GM19099 (cell line): ENCODE results near the gene RPUSD1.

Experiments
- POLR2A ChIP-seq: IDR thresholded peaks from 3 replicates; pipeline ENCODE4 v1.6.1; 2011; ENCODE audit warnings: low read depth; ENCODE audit not compliant: insufficient read length; ENCODE audit errors: extremely low read depth

RPUSD1 gene

DNA sequence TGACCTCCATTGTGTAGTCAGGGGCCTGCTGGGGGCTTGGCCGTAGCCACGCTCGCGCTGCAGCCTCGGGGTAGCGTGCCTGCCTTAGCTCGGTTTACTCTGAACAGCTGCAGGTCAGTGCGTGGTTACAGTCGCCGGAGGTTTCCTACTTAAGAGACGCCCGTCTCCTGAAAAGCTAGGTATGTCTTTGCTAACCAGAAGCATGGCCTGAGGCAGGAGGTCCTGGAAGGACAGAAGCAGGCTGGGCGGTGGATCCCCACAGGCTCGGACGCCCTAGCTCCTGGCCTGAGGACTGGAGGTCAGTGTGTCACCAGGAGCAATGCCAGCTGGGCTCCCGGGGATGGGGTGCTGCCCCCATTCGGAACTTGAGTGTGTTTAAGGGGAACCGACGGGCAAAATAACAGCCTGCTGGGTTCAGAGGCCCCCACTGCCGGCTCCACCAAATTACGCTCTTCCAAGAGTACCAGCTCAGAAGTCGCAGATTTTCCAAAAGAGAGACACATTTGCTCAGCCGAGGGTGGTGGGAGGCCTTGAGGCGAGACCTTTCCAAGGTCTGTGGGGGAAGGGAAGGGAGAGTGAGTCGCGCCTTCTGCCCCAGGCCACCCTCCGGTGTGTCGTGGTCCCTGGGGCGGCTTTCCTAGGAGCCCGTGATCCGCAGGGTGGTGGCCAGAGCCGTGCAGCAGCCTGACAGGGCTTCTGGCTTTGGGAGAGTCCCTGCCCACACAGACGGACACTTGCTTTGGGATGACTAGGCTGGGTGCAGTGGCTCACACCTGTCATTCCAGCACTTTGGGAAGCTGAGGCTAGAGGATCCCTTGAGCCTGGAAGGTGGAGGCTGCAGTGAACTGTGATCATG lies 16.2 kb upstream of the RPUSD1 start:
- no peak for TF ChIP-seq POLR2A

DNA sequence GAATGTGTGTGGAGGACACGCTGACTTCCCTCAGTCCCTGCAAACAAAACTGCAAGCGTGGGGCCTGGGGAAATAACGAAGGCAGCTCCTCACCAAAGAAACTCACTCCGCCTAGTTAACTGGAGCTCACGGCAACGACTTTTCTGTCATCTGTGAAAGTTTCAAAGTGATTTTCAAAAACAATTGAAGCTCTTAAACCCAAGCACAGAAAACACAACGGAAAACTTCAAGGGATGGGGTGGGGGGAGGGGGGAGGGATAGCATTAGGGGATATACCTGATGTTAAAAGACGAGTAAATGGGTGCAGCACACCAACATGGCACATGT lies 15.5 kb upstream of the RPUSD1 start:
- TF ChIP-seq POLR2A: no peak

DNA sequence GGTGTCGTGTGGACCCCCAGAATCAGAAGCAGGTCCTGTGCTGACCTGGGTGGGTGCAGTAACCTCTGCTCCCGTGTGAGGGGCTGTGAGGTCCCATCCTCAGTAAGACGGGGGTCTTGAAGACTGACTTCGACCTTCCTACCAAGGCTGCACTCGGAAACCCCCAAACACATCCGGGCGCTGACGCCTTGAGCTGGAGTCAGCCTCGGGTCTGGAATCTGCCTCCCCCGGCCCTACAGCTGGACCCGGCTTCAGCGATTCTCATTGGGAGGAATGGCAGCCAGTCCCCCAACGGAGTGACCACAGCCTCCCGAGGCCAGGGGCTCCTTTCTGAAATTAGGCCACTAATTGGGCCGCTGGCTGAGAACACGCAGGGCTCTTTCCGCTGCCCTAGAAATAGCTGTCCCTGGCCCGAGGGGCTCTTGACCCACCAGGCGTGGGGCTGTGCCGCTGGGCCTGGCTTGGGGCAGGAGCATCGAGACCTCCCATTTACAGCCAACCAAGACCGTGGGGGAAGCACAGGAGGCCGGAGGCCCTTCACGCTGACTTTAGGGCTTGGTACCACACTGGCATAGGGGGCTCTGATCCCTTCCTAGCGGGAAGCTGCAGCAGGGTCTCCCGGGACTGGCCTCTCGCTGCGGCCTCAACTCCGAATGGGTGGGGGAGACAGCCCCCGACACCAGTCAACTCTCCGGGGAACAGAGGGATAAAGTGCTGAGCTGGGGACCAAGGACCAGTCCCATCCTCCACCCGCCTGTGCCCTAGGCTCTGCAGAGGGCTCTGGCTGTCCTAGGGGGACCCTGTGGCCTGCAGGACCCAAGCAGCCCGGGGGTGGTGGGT lies 15.0 kb upstream of the RPUSD1 start:
- TF ChIP-seq POLR2A: no peak

DNA sequence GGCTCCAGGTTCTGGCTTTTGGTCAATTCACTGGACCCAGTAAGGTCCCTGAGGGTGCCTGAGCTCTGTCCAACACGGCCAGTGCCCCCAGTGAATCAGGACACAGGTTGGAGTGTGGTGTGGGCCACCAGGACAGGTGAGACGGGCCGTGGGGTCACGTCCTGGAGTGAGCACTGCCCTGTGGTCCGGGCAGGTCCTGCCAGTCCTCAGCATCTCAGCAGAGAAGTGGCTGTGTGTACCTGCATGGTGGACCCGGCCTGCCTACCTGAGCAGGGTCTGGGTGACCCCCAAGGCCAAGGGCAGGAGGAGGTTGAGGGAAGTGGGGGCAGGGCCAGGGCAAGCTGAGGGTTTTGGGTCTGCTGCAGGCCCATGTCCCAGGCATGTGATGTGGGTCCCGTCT lies 14.3 kb upstream of the RPUSD1 start:
- no peak for TF ChIP-seq POLR2A

DNA sequence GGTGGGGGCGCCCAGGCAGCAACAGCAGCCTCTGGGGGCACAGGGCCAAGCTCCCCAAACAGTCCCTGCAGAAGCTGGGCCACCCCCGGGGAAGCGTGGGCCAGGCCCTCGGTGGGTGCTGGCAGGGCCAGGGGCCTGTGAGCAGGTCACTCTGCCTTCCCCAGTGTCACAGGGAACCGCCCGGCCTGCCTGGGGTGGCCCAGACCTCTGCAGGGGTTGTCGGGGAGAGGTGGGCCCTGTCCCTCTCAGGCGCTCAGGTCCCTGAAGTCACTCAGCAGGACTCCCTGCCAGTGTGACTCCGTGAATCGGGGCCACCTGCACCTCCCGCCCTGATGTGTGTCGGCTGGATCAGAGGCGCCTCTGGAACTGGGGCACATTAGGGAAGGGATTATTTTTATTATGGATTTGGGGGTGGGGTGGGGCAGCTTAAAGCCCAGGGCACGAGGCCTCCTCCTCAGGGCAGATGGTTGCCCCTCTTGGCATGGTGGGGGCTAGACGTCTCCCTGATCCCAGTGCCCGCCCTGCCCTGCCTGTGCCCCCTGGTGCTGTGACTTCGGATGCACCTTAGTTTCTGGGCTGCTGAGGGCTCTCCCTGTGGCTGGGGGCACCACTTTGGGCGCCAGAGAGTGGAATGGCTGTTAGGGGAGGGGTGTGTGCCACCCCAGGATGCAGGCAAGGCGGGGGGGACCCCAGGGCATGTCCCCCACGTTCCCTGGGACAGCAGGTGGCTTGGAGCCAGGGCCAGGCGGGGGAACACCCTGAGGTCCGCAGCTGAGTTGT lies 13.6 kb upstream of the RPUSD1 start:
- no peak for TF ChIP-seq POLR2A

DNA sequence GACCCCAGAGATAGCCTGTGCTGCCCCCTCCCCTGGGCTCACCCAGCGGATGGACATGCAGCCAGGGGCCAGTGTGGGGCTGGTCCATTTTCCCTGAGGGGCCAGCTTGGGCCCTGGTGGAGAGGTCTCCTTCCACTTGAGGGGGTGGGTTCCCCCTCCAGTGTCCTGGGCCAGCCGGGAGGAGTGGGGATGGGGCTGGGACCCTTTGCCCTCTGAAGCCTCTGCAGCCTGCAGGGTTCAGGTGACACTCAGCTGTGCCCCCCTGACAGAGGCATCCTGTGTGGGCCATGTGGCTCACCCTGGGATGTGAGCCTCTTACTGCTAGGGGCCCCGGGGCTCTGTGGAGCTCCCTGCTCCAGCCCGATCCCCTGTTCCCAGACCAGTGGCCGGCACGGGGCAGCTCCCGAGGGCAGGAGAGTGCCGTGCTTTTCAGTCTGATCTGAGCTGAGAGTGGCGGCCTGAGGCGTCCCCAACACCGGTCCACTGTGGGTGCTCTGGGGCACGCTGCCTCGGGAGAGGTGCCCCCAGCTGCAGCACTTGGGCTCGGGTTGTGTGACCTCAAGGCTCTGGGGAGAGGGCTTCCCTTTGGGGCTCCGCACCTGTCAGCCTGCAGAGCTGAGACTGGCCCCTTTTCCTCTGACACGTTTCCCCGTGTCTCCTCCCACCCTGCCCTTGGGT lies 12.8 kb upstream of the RPUSD1 start:
- no peak for TF ChIP-seq POLR2A

DNA sequence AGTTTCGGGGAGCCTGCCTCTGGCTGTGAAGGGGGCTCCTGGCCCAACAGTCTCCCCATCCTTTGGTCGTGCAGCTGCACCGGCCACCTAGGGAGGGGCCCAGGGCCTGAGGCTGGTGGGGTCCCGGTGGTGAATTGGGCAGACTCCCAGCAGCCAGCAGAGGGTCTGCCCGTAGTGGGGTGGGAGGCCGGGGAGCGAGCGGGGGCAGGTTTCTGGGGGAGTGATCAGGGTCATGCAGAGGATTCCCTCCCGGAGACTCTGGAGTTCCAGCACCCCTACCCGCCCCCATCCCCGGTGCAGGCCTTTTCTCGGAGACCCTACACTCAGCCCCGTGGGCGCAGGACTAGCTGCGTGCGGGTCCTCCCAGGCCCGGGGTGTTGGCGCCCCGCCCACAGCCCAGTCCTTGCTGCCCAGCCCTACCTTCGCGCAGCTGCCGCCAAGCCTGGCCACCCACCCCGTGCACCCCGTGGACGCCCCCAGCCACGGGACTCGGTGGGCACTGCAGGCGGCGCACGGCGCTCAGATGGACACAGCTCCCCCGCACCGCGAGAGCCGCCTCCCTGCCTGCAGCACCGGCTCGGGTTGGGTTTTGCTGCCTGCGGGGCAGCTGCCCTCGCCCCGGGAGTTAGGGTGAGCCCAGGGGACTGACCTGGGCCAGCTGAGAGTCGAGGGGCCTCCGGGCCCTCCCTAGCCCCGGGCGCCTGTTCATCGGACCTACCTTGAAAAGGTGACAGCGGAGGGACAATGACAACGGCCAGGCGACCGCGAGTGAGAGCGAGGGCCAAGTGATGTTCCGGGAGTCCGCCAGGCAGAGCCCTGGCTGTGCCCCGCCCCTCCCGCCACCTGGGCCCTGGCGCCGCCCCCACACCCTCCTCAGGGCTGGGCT lies 12.0 kb upstream of the RPUSD1 start, which contains the start of gene GNG13:
TSS of gene GNG13 (minus strand) at position 787 of the 886 bp plus-strand sequence. CDS start 1,657 bp downstream, outside the sequence.
- TF ChIP-seq POLR2A: no peak

DNA sequence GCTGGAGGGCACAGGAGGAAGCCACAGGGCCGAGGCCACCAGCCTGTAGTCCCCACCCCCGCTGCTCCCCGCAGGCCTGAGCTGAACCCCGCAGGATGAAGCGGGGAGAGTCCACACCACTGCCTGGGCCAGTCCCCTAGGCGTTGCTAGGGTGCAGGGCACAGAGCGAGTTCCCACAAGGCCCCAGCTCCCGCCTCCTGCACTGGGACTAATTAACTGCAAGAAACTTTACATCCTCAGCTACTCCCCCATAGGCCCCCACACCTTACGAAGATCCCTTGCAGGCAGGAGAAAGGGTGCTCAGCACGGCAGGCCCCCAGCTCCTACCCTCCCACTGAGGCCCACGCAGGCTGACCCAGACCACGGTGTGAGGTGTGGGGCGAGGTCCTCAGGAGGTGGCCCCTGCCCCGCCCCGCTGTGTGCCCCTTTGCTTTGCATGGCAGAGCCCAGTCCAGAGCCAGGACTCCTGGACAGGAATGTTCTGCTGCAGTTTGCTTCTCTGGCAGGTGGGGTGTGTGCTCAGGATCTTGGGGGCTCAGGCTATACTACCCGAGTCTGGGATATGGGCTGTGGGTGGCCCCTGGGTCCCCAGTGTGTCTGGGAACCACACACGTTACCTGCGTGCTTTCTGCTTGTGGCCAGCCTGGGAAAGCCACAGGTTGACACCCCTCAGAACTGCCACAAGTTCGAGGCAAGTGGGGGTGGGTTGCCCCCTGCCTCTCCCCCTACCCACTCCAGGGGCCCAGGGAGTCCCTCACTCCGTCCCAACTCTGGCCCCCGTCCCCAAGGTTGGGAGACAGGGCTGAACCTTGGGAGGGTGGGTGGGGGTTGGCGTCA lies 11.1 kb upstream of the RPUSD1 start:
- TF ChIP-seq POLR2A: no peak

DNA sequence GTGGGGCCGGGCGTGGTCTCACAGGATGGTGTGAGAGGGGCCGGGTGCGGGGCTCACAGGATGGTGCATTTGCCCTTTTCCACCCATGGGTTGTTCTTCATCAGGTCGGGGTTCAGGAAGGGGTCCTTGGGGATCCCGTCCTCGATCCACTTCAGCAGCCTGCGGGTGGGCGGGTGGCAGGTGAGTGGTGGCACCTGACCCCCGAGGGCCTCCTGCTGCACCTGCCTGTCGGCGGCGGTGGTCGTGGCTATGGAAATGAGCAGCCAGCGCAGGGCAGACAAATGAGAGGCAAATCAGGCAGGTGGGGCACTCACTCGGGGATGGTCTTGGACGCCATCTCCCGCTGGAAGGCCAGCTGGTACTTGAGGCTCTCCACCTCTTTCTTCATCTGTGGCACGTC lies 10.5 kb upstream of the RPUSD1 start:
- no peak for TF ChIP-seq POLR2A

DNA sequence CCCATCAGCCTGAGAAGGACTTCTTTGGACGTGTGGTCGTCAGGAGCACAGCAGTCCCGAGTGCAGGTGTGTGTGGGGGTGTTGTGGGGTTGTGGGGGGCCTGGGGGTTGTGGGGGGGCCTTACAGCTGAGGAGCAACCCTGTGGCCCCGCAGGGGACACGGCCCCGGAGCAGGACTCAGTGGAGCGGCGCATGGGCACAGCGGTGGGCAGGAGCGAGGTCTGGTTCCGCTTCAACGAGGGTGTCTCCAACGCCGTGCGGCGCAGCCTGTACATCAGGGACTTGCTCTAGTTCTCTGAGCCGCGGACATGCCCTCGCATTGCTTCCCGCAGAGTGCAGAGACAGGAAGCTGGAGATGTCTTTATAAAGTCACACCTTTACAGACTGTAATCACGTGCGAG lies 9.5 kb upstream of the RPUSD1 start:
- TF ChIP-seq POLR2A: no peak

DNA sequence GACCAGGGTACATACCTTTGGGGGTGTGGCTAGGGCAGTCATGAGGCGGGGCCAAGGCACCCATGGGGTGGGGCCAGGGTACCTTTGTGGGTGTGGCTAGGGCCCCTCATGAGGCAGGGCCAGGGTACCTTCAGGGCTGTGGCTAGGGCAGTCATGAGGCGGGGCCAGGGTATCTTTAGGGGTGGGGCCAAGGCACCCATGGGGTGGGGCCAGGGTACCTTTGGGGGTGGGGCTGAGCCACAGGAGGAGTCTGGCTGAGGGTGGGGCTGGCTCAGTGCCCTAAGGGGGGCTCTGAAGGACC lies 8.9 kb upstream of the RPUSD1 start:
- no peak for TF ChIP-seq POLR2A

DNA sequence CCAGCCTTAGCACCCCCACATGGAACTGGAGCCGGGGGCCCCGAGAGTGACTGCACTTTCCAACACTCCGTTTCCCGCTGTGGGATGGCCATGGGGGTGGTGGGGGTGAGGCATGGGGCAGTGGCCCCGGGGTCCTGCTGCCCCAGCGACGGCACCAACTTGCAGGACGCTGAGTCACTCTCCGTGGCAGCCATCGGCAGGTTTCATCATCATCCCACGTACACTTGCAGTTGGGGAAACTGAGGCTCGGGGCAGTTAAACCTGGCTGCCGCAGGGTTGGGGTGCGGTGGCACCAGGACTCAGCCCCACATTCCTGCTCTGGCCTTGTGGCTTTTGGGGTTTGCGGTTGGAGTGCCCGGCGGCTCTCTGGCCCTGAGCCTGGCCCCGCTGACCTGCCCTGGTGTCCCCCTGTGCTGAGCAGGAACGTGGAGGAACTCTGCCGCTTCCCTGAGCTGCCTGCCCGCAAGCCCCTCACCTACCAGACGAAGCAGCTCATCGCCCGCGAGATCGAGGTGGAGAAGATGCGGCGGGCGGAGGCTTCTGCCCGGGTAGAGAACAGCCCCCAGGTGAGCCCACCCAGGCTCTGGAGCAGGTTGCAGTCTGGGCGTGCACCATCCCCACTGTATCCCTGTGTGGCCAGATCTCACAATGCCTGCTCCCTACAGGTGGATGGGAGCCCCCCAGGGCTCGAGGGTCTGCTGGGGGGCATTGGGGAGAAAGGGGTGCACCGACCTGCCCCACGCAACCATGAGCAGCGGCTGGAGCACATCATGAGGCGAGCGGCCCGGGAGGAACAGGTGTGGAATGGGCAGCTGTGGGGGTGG lies 8.3 kb upstream of the RPUSD1 start:
- no peak for TF ChIP-seq POLR2A

DNA sequence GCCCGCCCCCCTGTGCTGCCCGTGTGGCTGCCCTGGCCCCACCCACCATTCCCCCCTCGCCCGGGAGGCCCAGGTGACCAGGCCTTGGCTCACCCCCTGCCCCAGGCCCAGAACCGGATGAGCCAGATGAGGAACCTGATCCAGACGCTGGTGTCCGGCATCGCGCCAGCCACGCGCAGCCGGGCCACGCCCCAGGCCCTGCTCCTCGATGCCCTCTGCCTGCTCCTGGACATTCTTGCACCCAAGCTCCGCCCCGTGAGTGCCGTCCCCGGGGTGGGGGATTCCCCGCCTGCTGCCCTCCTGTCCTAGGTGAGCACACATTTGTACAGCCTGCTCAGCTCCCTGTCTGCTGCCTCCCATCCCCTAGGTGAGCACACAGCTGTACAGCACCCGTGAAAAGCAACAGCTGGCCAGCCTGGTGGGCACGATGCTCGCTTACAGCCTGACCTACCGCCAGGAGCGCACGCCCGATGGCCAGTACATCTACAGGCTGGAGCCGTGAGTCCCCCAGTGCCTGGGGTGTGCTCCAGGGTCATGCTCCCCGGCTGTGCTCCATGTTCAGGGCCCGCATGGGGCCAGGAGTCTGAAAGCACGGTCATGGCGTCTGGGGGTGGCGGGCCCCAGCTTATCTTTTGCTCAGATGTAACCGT lies 7.5 kb upstream of the RPUSD1 start:
- no peak for TF ChIP-seq POLR2A
